Stimulated activated effector memory CD8-positive, alpha-beta T cell treated with anti-CD3 and anti-CD28 coated beads, Interleukin-12 subunit alpha, Interleukin-12 subunit beta, amount 100 ng/mL, for 72 hours (primary cell): ENCODE data around the gene CHKB.
"Not testable (repeated sequence)": the region's sequence is repeated elsewhere in the genome, so short reads cannot be mapped to it uniquely, and the experiment has no call there.

ENCODE experiments used
- ATAC-seq: fragments of 150-1000 bp; cut with Tn5 transposase; 2 replicates; pipeline ENCODE4 v1.10.0; 2021
- DNase-seq, 2 donors: peaks; one replicate each; pipeline ENCODE4 v3.0.0; 2021 to 2022; ENCODE audit warnings: low spot score in 2 of 2
- H3K27ac Mint-ChIP-seq: one replicate; pipeline ENCODE4 v1.8.0; 2022; ENCODE audit warnings: mild to moderate bottlenecking, mixed read lengths
- H3K36me3 Mint-ChIP-seq: one replicate; pipeline ENCODE4 v1.8.0; 2022; ENCODE audit warnings: mild to moderate bottlenecking, mixed read lengths
- H3K4me1 Mint-ChIP-seq: one replicate; pipeline ENCODE4 v1.8.0; 2022; ENCODE audit warnings: mixed read lengths
- H3K4me3 Mint-ChIP-seq: one replicate; pipeline ENCODE4 v1.8.0; 2022; ENCODE audit warnings: mild to moderate bottlenecking, mixed read lengths
- H3K9me3 Mint-ChIP-seq: one replicate; pipeline ENCODE4 v1.8.0; 2022; ENCODE audit warnings: mixed read lengths

Gene CHKB

DNA sequence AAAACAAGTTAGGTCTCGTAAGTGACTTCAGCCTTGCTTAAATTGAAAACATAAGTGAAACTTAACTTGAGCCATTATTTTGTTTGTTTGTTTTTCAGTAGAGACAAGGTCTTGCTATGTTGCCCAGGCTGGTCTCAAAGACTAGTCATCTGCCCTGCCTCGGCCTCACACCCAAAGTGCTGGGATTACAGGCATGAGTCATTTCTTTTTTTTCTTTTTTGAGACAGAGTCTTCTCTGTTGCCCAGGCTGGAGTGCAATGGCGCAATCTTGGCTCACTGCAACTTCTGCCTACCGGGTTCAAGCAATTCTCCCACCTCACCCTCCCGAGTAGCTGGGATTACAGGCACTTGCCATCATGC is 41.0 kb downstream of the CHKB start:
- Mint-ChIP-seq H3K27ac (peak overlapping the region; percentile 89), H3K4me3 (peak overlapping the region; percentile 76), H3K36me3 (peaks cover 29% of the 10 kb centered on the region), H3K4me1 (peaks cover 74% of the 10 kb centered on the region)
- ATAC-seq, result peak; percentile 60
- not testable (repeated sequence) for H3K9me3 Mint-ChIP-seq
- peak in 1 of 2 donors; percentile 75 for DNase-seq

GRCh38 chr22:50540381-50540780 is 42.3 kb downstream of the CHKB start:
- ATAC-seq, result no peak
- H3K27ac Mint-ChIP-seq, result peak overlapping the region; percentile 89
- H3K9me3 Mint-ChIP-seq, result no peaks in the 10 kb centered on the region
- peak overlapping the region; percentile 76 for H3K4me3 Mint-ChIP-seq
- H3K4me1 Mint-ChIP-seq, result peaks cover 65% of the 10 kb centered on the region
- H3K36me3 Mint-ChIP-seq, result peaks cover 25% of the 10 kb centered on the region
- no peak for DNase-seq

DNA sequence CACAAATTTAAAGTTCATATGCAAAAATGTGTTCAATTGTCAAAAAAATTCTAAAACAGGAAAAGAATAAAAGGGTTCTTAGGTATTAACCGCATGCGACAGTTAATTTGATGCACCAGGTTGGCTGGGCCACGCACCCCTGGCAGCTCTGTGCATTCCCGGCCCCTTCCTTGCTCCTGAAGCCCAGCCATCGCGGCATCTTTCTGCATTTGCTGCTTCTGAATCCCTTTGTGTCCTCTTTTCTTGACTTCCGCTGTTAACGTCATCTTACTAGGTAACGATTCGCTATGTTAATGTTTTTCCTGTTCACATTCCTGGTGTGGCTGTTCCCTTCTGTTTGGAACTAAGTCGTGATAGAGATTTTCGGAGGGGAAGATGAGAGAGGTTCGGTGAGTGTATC is 44.9 kb downstream of the CHKB start:
- H3K27ac Mint-ChIP-seq, result peak overlapping the region; percentile 89
- DNase-seq, result no peak
- peaks cover 56% of the 10 kb centered on the region for H3K4me1 Mint-ChIP-seq
- peak overlapping the region; percentile 76 for H3K4me3 Mint-ChIP-seq
- H3K36me3 Mint-ChIP-seq, result peaks cover 20% of the 10 kb centered on the region
- no peaks in the 10 kb centered on the region for H3K9me3 Mint-ChIP-seq
- ATAC-seq, result no peak

GRCh38 chr22:50536226-50536625 is 46.4 kb downstream of the CHKB start:
- Mint-ChIP-seq H3K4me3 (no peak overlapping the region), H3K36me3 (peaks cover 16% of the 10 kb centered on the region)
- no peak for ATAC-seq

DNA sequence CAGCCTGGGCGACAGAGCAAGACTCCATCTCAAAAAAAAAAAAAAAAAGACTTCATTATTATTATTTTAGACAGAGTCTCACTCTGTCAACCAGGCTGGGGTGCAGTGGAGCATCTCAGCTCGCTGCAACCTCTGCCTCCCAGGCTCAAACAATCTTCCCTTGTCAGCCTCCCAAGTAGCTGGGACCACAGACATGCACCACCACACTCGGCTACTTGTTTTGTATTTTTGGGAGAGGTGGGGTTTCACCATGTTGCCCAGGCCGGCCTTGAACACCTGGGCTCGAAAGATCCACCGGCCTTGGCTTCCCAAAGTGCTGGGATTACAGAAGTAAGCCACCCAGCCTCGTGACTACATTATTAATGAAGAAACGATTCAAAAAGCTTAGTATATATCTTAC is 47.5 kb downstream of the CHKB start:
- Mint-ChIP-seq H3K9me3 (no peaks in the 10 kb centered on the region), H3K36me3 (peaks cover 27% of the 10 kb centered on the region), H3K4me3 (no peak overlapping the region), H3K4me1 (peaks cover 34% of the 10 kb centered on the region), H3K27ac (no peak overlapping the region)
- no peak for DNase-seq
- no peak for ATAC-seq

More at GRCh38 chr22:50536226-50536625, 46.4 kb downstream of the CHKB start:
- H3K27ac Mint-ChIP-seq, result no peak overlapping the region
- H3K9me3 Mint-ChIP-seq, result no peaks in the 10 kb centered on the region
- DNase-seq, result no peak
- H3K4me1 Mint-ChIP-seq, result peaks cover 45% of the 10 kb centered on the region

- Mint-ChIP-seq H3K4me1 (peaks cover 25% of the 10 kb centered on the region), H3K36me3 (peaks cover 19% of the 10 kb centered on the region), H3K4me3 (peak overlapping the region; percentile 93), H3K27ac (peak overlapping the region; percentile 100)
- H3K9me3 Mint-ChIP-seq, DNase-seq, ATAC-seq: not testable (repeated sequence)
Observed at GRCh38 chr22:50533856-50534711, 48.6 kb downstream of the CHKB start.

GRCh38 chr22:50532824-50533796 is 49.5 kb downstream of the CHKB start:
- ATAC-seq (no peak), DNase-seq (no peak)
- Mint-ChIP-seq H3K9me3 (no peaks in the 10 kb centered on the region), H3K36me3 (peaks cover 12% of the 10 kb centered on the region), H3K4me3 (peak overlapping the region; percentile 93), H3K4me1 (peaks cover 27% of the 10 kb centered on the region), H3K27ac (peak overlapping the region; percentile 100)

GRCh38 chr22:50531962-50532674 is 50.5 kb downstream of the CHKB start:
- ATAC-seq (no peak), DNase-seq (no peak)
- Mint-ChIP-seq H3K4me3 (peak overlapping the region; percentile 93), H3K4me1 (peaks cover 32% of the 10 kb centered on the region), H3K36me3 (peaks cover 19% of the 10 kb centered on the region), H3K9me3 (no peaks in the 10 kb centered on the region), H3K27ac (peak overlapping the region; percentile 100)

DNA sequence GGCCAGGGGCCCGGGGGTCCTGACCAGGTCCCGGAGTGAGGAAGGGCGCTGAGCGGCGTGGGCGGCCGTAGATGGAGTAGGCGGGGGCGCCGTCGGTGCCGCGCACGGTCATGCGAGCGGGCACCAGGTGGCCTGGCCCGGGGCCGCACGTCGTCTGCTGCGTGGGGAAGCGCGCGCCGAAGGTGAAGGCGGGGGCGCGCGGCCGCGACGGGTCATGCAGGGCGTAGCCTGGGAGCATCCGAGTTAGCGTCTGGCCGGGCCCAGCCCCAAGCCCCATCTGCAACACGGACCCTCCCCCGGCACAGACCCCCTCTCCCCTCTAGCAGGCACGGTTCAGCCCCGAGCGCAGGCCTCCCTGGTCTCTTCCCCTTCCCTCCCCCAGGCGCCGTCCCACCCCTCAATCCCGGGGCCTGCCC is 51.1 kb downstream of the CHKB start:
- H3K9me3 Mint-ChIP-seq, result no peaks in the 10 kb centered on the region
- peaks cover 37% of the 10 kb centered on the region for H3K4me1 Mint-ChIP-seq
- peak overlapping the region; percentile 93 for H3K4me3 Mint-ChIP-seq
- peak overlapping the region; percentile 100 for H3K27ac Mint-ChIP-seq
- ATAC-seq (peak; percentile 71), DNase-seq (peak; percentile 61 to 84)
- H3K36me3 Mint-ChIP-seq, result peaks cover 25% of the 10 kb centered on the region

DNA sequence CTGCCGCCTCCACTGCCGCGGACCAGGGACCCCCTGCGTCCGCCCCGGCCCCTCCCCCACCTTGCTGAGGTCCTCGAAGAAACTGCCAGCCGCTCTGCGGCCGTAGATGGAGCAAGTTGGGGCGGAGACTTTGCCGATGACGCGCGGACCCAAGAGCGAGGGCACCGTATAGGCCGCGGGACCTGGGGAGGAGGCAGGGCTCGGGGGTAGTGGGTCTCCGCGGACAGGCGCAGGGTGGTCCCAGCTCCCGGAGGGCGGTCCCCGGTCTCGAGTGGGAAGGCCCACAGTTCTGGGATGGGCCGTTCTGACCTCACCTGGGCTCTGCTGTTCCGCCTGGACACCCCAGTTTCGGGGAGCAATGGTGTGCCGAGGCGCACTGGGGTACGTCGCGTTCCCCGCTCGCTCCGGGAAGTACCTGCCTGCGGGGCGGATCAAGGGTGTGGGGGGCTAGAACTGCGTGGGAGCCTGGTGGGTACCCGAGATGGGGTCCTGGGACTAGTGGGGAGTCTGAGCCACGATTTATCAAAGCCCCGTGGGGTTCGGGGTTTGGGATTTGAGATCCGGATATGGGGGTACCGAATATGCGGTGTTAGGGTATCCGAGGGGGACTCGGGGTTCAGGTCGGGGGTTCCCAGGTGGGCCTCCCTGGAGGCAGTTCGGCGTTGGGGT is 51.6 kb downstream of the CHKB start:
- peak; percentile 68 for ATAC-seq
- H3K27ac Mint-ChIP-seq, result peak overlapping the region; percentile 100
- H3K9me3 Mint-ChIP-seq, result no peaks in the 10 kb centered on the region
- H3K36me3 Mint-ChIP-seq, result peaks cover 29% of the 10 kb centered on the region
- DNase-seq, result peak; percentile 75 to 94
- H3K4me3 Mint-ChIP-seq, result peak overlapping the region; percentile 93
- H3K4me1 Mint-ChIP-seq, result peaks cover 38% of the 10 kb centered on the region

- H3K9me3 Mint-ChIP-seq, result no peaks in the 10 kb centered on the region
- peak overlapping the region; percentile 93 for H3K4me3 Mint-ChIP-seq
- H3K27ac Mint-ChIP-seq, result peak overlapping the region; percentile 100
- H3K4me1 Mint-ChIP-seq, result peaks cover 38% of the 10 kb centered on the region
- ATAC-seq, result peak; percentile 2
- DNase-seq, result no peak
- peaks cover 33% of the 10 kb centered on the region for H3K36me3 Mint-ChIP-seq
Observed at GRCh38 chr22:50530580-50530876, 52.1 kb downstream of the CHKB start.

DNA sequence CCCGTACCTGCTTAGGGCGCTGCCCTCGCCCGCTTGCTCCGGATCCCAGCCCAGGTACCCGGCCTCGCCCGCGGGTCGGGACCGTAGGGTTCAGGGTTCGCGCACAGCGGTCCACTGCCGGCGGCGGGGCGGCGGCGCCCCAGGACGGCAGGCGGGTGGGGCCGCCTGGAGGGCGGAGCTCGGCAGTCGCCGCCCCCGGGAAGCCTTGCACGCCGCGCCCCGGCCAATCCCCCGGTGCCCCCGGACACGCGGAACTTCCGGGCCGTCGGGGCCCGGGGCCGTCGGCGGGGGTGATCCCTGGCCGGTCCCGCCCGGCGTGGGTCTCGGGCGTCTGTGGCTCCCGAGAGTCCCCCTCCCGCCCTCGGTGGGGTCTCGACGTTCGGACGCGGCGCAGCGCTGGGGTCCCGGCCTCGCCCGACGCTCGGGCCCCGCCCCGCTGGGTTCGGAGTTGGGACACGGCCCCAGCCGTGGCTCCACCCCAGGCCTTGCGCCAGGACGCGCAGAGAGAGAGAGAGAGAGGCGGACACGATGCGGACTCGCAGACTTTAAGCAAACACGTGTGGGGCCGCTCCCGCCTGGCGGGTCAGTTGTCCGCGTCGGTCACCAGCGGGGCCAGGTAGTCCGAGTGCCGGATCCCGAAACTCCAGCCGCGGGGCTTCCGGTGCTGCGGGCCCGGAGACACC is 52.6 kb downstream of the CHKB start, which contains the start of gene TYMP:
TYMP (minus strand) TSS at position 116 of the 683 bp plus-strand sequence. CDS start 303 bp downstream, outside the sequence.
- H3K36me3 Mint-ChIP-seq, result peaks cover 38% of the 10 kb centered on the region
- peak; percentile 56 for ATAC-seq
- peak within 1 kb of the TSS; percentile 93 for H3K4me3 Mint-ChIP-seq
- peaks cover 39% of the 10 kb centered on the region for H3K4me1 Mint-ChIP-seq
- H3K9me3 Mint-ChIP-seq, result no peaks in the 10 kb centered on the region
- peak; percentile 71 to 90 for DNase-seq
- H3K27ac Mint-ChIP-seq, result peak within 1 kb of the TSS; percentile 100

- no peak for ATAC-seq
- Mint-ChIP-seq H3K4me1 (peaks cover 45% of the 10 kb centered on the region), H3K36me3 (peaks cover 43% of the 10 kb centered on the region), H3K9me3 (no peaks in the 10 kb centered on the region), H3K27ac (peak overlapping the region; percentile 95), H3K4me3 (peak overlapping the region; percentile 93)
- DNase-seq, result no peak
Observed at GRCh38 chr22:50529416-50529896, 53.2 kb downstream of the CHKB start.
